ENCODE data around the gene AMBP. TPM values are rescaled to one million over a fixed set of nuclear protein-coding genes. Genes with fewer than 3 reads are reported as not detected.

The AMBP gene
- under 1 TPM; 0.21 to 0.39 TPM for total RNA-seq
- long read RNA-seq = 0 reads

DNA sequence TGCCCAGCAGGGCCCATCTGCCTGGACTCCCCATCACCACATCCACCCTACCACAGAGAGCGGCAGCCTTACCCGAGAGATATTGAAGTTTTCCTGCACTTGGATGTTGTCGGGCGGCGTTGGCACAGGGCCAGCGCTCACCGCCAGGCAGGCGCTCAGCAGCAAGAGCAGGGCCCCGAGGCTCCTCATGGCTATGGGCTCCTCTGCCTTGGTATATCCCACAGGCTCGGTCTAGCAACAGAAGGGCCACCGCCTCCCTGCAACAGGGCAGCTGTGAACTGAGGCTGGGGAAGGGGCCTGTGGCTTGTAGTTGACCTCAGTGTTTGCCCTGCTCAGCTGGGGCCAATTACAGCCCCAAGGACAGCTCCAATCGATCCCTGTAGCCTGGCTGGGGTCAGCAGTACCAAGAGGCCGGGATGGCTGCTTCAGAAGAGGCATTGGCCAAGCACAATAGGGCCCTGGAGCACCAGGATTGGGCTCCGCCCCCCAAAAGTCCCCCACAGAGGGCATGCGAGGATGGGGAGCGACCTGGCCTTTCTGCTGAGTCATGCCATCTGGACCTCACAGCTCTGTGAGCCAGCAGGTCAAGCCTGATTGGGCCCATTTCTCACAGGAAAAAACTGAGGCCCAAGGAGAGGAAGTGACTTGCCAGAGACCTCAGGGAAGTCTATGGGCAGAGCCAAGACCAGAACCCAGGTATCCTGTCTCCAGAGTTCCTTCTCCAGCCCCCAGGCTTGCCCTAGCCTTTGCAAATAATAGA lies at the start of gene AMBP:
AMBP (minus strand) TSS at position 280 of the 760 bp plus-strand sequence; CDS start at position 189, 91 bp downstream.
- no peak for ATAC-seq
- DNase-seq = no peak
- intact Hi-C loops (cut with DNase I) = no loop called here

DNA sequence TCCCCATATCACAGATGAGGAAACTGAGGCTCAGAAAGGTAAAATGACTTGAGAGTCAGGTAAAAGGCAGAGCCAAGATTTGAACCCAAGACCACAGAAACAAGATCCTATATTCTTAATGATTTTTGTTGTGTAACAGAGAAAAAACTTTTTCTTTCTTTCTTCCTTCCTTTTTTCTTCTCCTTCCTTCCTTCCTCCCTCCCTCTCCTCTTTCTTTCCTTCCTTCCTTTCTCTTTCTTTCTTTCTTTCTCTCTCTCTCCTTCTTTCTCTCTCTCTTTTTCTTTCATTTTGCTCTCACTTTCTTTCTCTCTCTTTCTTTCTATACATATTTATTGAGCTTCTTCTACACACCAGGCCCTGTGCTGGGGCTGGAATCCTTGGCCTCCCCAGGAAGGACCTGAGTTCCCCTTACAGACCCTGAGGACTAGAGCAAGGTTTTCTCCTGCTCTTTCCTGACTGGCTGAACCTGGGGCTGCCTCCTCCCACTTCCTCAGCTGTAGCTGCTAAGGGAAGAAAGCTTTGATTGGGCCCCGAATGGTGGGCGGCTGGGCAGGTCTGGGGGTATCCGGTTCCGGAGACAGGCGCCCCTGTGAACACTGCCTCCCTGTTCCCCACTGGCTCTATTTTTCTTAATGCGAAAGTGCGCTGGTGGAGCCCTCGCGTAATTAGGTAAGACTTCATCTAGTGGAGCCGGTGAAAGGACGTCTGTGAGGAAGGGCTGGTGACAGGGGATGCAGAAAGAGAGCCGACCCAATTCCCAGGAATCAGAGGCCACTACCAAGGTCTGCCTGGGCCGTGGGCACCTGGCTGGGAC lies 48.4 kb upstream of the AMBP start:
- intact Hi-C loops (cut with DNase I) = no loop called here
- no peak for ATAC-seq

DNA sequence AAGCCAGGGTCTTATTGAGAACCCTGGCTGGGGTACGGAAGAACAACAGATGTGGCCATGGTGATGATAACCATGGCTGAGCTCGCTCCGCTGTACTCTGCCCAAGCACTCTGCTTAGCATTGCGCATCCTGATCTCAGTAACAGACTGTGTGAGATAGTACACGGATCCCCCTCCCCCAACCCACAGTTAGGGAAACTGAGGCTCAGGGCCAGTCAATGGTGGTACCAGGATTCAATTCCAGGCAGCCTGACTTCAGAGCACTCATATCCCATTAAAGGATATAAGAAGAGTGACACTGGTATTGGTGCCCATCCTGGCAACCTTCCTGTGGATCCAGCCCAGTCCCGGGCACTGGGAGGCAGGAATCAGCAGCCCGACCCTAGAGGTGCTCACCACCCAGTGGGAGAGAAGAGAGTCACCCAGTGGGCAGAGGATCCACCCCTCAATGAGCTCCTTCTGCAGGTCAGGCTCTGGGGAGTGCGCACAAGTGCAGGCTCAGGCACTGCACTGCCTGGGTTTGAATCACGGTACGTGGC lies 47.4 kb upstream of the AMBP start:
- intact Hi-C loops (cut with DNase I) = no loop called here
- DNase-seq = no peak
- no peak for ATAC-seq

More for the DNA sequence above, 48.4 kb upstream of the AMBP start:
- no peak for DNase-seq

DNA sequence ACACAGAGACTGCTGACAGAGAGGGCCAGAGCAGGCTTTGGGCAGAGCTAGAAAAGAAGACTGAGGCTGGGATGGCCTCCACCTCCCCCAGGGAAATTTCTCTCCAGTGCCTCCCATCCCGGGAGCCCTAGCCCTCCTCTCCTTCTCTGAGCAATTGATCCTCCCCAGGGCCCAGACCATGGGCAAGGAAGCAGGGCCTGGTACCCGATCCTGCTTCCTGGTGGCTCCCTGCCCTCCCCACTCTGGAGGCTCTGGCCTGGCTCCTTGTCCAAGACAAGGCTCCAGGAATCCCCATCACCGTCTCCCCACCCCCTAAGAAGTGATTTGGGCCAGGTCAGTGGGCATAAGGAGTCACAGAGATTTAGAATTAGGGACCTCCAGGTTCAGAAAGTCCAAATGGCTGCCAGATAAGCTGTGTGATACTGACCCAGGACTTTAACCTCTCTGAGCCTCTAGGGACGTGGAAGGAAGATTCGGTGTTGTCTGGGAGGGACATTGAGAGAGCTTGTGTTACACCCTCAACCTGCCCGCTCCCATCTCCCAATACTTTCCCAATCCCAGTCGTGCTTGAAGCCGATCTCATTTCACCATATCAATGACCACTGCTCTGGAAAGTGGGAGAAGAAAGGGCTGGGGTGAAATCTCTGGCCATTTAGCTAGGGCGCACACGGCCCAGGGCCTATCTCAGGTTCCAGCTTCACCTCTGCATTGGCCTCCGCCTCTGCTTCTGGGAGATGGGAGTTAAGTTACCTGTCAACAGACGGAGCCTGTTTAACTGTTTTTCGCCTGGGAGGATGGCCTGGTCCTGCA lies 46.8 kb upstream of the AMBP start:
- intact Hi-C loops (cut with DNase I) = no loop called here
- DNase-seq (no peak), ATAC-seq (no peak)

DNA sequence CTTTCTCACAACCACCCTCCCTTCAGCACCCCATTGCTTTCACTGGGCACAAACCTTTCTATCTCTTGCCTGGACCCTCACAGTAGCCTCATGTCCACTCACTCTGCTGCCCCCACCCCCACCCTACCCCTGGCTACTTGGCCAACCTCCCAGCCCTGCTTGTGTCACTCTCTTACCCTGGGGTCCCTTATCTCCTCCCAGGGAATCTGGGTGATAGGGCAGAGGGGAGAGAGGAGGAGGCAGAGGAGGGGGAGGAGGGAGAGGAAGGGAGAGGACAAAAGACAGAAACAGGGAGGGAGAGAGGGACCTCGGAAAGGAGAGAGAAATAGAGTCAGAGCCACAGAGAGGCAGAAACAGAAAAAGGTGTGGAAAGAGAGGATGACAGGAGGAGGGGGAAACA lies 46.0 kb upstream of the AMBP start:
- intact Hi-C loops (cut with DNase I) = no loop called here
- no peak for DNase-seq
- peak; percentile 39 to 45 for ATAC-seq

DNA sequence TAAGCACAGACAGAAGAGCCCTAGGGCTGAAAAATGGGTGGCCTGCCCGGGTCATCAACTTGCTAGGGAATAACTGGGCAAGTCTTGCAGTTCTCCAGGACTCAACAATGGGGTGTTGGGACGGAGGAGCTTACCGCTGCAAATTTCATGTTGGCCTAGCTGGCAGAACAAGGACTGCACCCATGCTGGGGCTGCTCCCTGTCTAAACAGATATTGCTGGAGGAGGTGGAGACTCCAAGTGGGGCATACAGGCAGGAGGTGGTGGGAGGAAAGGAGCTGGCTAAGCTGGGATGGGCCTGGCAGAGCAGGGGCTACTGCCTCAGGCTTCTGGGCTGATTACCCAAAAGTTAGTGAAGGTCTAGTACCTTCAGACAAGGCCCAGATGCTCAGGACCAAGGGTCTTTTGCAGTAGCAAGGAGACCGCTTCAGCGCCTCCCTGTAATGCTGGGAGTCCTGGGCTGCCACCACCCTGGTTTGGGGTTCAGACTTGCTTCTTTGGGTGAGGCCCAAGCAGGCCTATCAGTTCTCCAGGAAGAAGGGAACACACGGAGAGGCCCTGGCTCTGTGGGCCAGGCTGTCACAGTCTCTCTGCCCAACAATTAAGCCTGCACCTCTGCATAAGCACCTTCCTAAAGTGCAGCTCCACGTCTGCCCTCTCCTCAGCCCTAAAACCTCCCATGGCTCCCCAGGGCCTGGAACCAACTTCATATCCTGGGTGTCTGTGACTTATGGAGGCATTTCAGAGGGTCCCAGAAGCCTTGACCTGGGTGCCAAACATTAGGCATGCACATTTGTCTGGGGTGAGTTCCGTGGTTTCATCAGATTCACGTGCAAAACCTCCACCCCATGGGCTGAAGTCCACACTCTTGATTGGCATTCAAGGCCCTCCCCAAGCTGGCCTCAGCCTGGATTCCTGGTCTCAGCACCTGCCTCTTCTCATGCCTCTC lies 45.2 kb upstream of the AMBP start:
- DNase-seq (no peak), ATAC-seq (no peak)
- intact Hi-C loops (cut with DNase I) = no loop called here

DNA sequence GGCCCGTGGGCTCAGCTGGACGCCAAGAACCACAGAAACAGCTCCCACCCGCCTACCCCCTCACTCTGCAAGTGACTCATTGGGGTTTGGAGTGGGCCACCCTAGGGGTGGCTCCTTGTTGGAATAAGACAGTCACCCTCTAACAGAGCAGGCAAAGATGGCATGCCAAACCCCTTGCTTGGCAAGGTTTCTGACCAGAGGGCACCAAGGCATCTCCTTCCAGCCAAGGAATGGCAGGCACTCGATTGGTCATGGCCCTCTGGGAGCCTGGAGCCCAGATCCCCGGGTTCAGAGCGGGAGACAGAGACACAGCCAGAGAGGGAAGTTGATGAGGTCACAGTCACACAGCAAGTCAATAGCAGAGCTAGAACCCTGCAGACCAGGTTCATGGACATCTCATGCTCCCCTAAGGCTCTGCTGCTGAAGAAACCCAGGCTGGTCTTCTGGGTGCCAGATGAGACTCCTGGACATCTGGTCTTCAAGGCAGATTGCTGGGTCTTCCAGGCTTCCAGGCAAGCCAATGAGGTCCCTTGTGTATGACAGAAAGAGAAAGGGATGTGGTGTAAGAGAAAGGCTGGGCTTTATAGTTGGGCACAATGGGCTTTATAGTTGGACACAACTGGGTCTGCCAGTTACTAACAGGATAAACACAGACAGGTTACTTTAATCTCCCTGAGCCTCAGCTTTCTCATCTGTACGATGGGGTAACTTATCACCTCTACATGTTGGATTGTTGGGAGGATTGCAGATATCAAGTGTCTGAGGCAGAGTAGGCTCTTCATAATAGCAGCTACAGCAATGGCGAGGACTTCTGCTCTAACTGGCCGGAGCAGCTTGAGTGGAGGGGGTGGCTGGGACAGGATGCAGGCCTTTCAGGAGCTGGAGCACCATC lies 44.3 kb upstream of the AMBP start:
- DNase-seq (no peak), ATAC-seq (no peak)
- intact Hi-C loops (cut with DNase I) = no loop called here

DNA sequence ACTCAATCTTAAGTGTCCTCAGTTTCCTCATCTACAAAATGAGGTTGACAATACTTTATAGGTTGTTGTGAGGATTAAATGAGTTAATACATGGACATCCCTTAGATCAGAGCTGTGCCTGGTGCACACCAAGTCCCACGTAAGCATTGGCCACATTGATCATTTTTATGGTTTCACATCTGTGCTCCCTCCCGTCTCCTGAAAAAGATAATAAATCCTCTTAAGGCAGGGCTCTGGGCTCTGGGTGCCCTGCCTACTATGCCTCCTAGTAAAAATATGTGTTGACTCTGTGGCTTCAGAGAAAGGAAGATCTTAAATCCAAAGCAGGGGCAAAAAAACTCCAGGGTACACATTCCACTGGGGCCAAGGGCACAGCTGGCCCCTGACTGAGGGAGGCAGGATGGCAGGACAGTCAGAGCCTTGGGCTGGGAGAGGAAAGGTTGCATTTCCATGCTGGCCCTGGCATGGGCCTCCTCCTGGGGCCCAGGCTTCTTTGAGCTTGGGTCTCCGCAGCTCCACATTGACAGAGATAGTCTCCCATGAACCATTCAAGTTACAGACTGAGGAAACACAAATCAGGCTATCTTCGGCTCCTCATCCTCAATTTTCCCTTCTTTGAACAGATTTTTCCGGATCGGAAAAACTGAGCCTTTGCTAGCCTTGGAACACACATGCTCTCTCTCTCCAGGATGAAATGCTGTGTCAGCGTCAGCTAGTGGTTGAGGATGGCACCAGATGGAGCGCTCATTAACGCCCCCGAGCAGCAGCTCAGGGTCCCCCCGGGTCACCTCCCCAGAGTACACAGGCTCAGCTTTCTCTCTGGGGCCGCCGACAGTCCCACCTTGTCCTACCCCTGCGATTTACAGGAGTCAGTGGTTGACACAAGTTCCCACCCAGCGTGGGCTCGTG lies 43.4 kb upstream of the AMBP start:
- ATAC-seq (no peak), DNase-seq (no peak)
- intact Hi-C loops (cut with DNase I) = no loop called here

DNA sequence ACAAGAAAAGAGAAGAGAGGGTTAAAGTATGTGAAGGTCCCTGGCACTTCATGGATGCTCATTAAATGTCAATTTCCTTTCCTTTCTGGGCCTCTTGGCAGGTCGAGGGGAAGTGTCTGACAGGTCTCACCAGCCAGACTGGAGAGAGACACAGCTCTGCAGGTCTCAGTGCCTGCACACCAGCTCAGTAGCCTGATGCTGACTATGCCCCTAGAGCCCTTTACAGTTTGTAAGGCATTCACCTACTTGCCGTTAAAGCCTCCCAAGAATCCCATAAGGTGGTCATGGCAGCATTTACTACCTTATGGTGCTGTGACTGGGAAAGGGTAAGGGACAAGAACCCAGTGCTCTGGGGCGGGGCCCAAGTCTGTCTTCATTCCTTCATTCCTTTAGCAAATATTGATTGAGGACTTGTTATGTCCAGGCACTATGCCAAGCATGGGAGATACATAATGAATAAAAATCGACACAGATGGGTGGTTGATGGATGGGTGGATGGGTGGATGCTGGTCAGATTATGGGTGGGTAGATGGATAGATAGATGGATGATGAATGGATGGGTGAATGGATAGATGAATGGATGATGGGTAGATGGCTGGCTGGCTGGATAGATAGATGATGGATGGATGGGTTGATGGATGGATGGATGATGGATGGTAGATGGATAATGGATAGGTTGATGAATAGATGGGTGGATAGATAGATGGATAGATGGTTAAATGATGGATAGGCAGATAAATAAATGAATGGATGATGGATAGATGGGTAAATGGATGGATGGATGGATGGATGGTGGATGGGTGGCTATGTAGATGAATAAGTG lies 42.3 kb upstream of the AMBP start:
- no peak for DNase-seq
- intact Hi-C loops (cut with DNase I) = no loop called here
- ATAC-seq = no peak

DNA sequence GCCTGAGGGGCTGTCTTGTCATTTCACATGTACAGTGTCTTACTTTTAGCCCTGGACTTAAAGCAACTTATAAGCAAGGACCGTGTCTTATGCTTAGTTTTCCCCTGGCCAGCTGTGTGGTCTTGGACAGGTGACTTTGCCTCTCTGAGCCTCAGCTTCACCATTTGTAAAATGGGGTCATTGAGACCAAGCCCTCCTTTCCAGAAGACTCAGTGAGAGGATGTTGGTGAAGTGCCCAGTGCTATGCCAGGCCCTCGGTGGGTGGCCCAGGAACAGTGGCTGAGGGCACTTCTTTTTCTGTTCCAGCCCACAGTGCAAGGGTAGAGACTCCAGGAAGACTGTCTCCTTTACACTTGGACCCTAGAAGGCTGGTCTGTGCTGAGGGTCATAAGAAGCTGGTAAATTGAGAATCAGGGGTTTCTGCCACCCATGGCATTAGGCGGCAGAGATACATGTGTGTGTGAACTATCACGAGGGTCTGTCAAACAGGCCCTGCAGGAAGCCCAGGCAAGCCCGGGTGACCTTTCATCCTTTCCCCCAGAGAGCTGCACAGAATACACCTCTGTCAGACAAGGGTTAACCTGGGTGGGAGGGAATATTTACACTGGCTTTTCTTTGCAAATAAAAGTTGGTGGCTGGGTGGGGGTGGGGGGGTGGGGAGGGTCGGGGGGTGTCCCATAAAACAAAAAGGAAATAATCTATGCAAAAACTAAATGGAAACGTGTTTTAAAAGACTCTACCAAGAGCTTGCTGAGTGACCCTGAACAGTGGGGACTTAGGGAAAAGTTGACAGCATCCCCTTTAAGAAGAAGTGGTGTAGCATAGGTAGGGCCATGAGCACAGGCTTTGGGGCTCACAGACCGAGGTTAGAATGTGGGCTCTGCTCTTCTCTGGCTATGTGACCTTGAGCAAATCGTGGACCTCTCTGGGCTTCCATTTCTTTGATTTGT lies 41.4 kb upstream of the AMBP start:
- intact Hi-C loops (cut with DNase I) = no loop called here
- DNase-seq (no peak), ATAC-seq (no peak)

DNA sequence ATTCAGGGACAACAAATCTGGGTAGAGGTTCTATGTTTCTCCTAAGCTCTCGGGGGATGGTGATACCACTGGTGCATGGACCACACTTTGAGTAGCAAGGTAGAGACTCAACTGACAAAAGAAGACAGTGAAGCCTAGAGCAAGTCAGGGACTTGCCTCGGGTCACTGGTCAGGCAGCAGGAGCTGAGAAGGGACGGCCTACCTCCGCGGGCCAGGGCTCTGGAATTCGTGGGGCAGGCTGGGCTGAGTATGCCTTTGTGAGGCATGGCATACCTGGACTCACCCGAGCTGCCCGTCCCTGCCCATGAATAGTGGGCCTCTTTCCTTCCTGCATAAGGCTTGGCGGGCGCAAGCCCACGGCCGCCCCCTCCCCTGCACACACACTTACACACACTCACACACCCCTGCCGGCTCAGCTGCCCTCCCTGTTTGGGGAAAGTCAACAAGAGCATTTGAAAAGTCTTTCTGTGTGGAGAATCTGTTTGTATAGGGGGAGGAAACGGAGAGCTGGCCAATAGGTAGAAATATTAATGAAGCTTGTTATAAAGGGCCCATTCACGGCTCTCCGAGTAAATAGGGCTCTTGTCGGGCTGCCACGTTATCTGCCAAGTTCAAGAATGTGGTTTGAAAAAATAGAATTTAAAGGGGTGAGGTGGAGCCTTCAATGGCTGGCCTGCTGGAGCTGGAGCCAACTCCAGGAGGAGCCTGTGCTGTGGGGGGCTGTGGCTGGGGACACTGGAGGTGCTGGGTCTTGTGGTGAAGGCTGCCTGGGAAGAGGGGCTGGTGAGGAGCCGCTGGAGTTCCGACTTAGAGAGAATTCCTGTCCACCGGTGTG lies 40.1 kb upstream of the AMBP start:
- intact Hi-C loops (cut with DNase I) = no loop called here
- DNase-seq = no peak
- ATAC-seq = no peak

DNA sequence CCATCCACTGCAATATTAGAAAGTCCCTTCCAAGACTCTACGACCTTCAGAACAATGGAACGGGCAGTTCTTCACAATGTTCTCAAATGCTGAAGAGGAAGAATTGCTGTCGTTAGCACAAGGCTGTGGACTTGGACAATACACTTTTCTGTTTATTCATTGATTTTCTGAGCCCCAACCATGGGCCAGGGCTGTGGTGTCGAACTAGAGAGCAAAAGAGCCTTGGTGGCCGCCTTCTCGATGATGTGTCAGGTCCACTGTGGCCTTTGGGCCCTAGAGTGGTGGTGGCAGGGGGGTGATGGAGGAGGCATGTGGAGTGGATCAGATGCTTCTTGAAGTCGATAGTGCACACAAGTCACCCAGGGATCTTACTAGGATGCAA lies 39.5 kb upstream of the AMBP start:
- DNase-seq (no peak), ATAC-seq (no peak)
- intact Hi-C loops (cut with DNase I) = no loop called here

DNA sequence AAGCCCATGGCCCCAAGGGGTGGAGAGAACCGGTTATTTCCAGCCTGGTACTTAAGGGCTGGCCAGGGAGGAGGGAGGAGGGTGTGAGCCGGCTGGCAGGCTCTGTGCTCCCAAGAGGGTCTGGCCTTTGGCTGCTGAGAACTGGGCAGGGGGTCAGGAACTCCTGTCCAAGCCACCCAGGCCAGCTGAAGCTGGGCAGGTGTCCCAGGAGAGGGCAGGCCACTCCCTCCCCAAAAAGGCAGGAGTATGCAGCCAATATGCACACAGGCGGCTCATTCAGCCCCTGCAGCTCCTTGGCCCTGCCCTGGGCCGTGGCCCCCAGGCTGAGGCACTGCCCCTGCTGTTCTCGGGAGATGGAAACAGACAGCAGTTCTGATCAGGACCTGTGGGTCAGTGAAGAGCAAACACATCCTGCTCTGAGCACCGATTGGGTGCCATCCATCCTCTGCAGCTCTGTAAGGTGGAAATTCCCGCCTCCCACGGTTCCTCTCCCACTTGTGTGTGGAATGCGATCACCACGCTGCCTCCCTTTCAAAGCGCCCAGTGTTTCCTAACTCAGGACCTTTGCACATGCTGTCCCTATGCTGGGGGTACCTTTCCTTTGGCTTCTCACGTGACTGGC lies 38.1 kb upstream of the AMBP start:
- ATAC-seq (peak in 1 of 2 donors; percentile 82), DNase-seq (no peak)
- intact Hi-C loops (cut with DNase I) = no loop called here

All from left cardiac atrium (tissue), 4 donors.